ENCODE results near the gene TRHDE.

TRHDE gene

GRCh38 chr12:72323881-72324280 lies 51.7 kb downstream of the TRHDE start:
- DNase-seq (ENCODE audit: low read depth), result peak; percentile 67

- DNase-seq (ENCODE audit: low read depth), result peak; percentile 65
Observed at GRCh38 chr12:72330301-72330700, 58.1 kb downstream of the TRHDE start.

GRCh38 chr12:72330784-72331183 lies 58.6 kb downstream of the TRHDE start:
- no peak for DNase-seq (ENCODE audit: low read depth)

- DNase-seq (ENCODE audit: low read depth), result no peak
Observed at GRCh38 chr12:72337382-72337781, 65.2 kb downstream of the TRHDE start.

GRCh38 chr12:72337946-72338345 lies 65.8 kb downstream of the TRHDE start:
- DNase-seq (ENCODE audit: low read depth), result no peak

GRCh38 chr12:72338437-72338836 lies 66.3 kb downstream of the TRHDE start:
- DNase-seq (ENCODE audit: low read depth), result no peak

GRCh38 chr12:72346363-72346944 lies 74.3 kb downstream of the TRHDE start:
- peak; percentile 82 for DNase-seq (ENCODE audit: low read depth)

- no peak for DNase-seq (ENCODE audit: low read depth)
Observed at GRCh38 chr12:72349491-72349890, 77.3 kb downstream of the TRHDE start.

- no peak for DNase-seq (ENCODE audit: low read depth)
Observed at GRCh38 chr12:72359416-72359815, 87.2 kb downstream of the TRHDE start.

GRCh38 chr12:72365151-72365550 lies 93.0 kb downstream of the TRHDE start:
- peak; percentile 47 for DNase-seq (ENCODE audit: low read depth)

- no peak for DNase-seq (ENCODE audit: low read depth)
Observed at GRCh38 chr12:72366255-72366654, 94.1 kb downstream of the TRHDE start.

- DNase-seq (ENCODE audit: low read depth), result no peak
Observed at GRCh38 chr12:72368298-72368697, 96.1 kb downstream of the TRHDE start.

- DNase-seq (ENCODE audit: low read depth), result no peak
Observed at GRCh38 chr12:72368719-72369422, 96.7 kb downstream of the TRHDE start.

GRCh38 chr12:72369423-72369959 lies 97.3 kb downstream of the TRHDE start:
- no peak for DNase-seq (ENCODE audit: low read depth)

GRCh38 chr12:72380441-72380840 lies 108.3 kb downstream of the TRHDE start:
- no peak for DNase-seq (ENCODE audit: low read depth)

GRCh38 chr12:72388322-72388721 lies 116.2 kb downstream of the TRHDE start:
- DNase-seq (ENCODE audit: low read depth), result peak; percentile 4

GRCh38 chr12:72390146-72390545 lies 118.0 kb downstream of the TRHDE start:
- no peak for DNase-seq (ENCODE audit: low read depth)

- no peak for DNase-seq (ENCODE audit: low read depth)
Observed at GRCh38 chr12:72406111-72406510, 133.9 kb downstream of the TRHDE start.

GRCh38 chr12:72432037-72432604 lies 160.0 kb downstream of the TRHDE start:
- no peak for DNase-seq (ENCODE audit: low read depth)

GRCh38 chr12:72433298-72433697 lies 161.1 kb downstream of the TRHDE start:
- DNase-seq (ENCODE audit: low read depth), result no peak

GRCh38 chr12:72434999-72435398 lies 162.8 kb downstream of the TRHDE start:
- no peak for DNase-seq (ENCODE audit: low read depth)

- DNase-seq (ENCODE audit: low read depth), result no peak
Observed at GRCh38 chr12:72442217-72442616, 170.0 kb downstream of the TRHDE start.

- no peak for DNase-seq (ENCODE audit: low read depth)
Observed at GRCh38 chr12:72444125-72444524, 172.0 kb downstream of the TRHDE start.
